ENCODE data around the gene SHISA7.

GRCh38 chr19:55424518-55424917 is 18.6 kb downstream of the SHISA7 start:
- no peak for TF ChIP-seq MAX (IDR thresholded peaks at IDR 0.05)
- no peak for TF ChIP-seq CTCF (IDR thresholded peaks at IDR 0.05; ENCODE audit: low read depth, low read length, missing input control)
- no peak for TF ChIP-seq GABPA (IDR thresholded peaks at IDR 0.05 in 1 of 2, conservative IDR thresholded peaks at IDR 0.05 in 1 of 2)
- TF ChIP-seq TAF1 (conservative IDR thresholded peaks at IDR 0.05), result no peak
- no peak for TF ChIP-seq EGR1 (IDR thresholded peaks at IDR 0.05; ENCODE audit: low read depth in 2 of 2)
- no peak for TF ChIP-seq FOXA2 (IDR thresholded peaks at IDR 0.05)
- no peak for TF ChIP-seq REST (IDR thresholded peaks at IDR 0.05)
